HFF-Myc (cell line): ENCODE measurements around the gene CXXC1.
"Not testable (repeated sequence)": the region's sequence is repeated elsewhere in the genome, so short reads cannot be mapped to it uniquely, and the experiment has no call there.

Experiments used
- DNase-seq: peaks from one replicate; pipeline ENCODE4 v3.0.0-alpha.2; 2011; ENCODE audit warnings: low read depth; ENCODE audit errors: extremely low read depth
- H3K4me3 ChIP-seq: replicated peaks from 2 replicates; pipeline ENCODE4 v1.5.1; 2011; ENCODE audit warnings: low read depth, mild to moderate bottlenecking, control low read depth, low read length
- TF ChIP-seq, protein P1 (sequence below): IDR thresholded peaks from 2 replicates; pipeline ENCODE4 v1.5.1; 2012; ENCODE audit warnings: mild to moderate bottlenecking, low read depth, low read length, control low read depth; ENCODE audit errors: missing control alignments

The CXXC1 gene

DNA sequence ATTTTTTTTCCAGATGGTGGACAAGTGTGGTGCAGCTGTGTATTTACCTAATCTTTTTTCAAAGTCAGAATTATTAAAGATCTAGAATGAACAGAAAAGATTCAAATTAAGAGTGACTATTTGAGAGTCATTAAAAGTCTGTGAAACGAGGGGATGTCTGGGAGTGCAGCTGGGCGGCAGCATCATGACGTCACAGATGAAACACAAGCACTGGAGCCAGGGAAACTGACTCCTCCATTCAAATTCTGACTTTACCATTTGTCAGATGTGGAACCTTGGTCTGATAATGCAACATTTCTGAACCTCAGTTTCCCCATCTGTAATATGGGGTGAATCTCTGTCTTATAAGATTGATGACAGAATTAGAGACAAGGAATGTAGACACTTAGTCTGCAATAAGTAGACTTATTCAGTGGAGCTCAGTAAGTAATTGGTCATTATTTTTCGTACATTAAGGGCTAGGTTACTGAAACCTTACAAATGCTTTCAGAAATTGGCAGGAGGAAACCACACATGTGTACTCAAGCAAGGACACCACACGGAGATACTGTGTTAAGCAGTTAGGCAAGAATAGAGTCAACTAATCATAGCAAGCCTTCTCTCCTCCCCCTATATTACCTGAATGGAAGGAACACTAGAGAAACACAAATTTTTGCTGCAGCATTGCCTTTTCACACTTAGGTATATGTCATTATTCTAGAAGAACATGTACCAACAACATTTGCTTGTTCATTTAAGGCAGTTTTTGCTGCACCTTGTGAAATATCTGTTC is 27.8 kb upstream of the CXXC1 start:
- no peak for DNase-seq
- H3K4me3 ChIP-seq = no peak overlapping the region

DNA sequence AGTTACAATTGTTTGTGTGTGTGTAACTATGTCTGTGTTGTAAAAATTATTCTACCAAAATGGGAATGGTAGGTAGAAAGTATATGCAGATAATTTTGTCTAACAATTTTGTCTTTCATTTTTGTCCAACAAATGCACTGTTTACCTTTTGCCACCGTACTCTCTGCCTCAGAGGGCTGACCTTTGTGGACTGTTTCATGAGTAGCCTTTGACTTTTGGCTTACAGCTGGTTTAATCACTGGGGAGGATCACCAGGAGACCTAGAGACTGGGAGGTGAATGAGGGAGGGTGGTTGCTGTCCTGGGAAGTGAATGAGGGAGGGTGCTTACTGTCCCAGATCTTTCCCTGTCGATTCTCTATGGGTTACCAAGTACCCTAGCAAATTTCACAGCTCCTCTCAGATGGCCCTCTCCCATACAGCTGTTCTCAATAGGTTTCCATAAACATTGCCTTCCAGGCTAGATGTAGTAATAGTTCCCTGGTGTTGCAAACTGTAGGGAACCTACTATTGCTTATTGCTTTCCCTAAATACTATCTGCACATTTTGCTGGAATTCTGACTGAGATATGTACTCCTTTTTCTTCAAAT is 26.5 kb upstream of the CXXC1 start:
- no peak overlapping the region for H3K4me3 ChIP-seq
- TF ChIP-seq, protein P1, sequence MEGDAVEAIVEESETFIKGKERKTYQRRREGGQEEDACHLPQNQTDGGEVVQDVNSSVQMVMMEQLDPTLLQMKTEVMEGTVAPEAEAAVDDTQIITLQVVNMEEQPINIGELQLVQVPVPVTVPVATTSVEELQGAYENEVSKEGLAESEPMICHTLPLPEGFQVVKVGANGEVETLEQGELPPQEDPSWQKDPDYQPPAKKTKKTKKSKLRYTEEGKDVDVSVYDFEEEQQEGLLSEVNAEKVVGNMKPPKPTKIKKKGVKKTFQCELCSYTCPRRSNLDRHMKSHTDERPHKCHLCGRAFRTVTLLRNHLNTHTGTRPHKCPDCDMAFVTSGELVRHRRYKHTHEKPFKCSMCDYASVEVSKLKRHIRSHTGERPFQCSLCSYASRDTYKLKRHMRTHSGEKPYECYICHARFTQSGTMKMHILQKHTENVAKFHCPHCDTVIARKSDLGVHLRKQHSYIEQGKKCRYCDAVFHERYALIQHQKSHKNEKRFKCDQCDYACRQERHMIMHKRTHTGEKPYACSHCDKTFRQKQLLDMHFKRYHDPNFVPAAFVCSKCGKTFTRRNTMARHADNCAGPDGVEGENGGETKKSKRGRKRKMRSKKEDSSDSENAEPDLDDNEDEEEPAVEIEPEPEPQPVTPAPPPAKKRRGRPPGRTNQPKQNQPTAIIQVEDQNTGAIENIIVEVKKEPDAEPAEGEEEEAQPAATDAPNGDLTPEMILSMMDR = no peak
- DNase-seq = no peak

More for the DNA sequence above, 27.8 kb upstream of the CXXC1 start:
- TF ChIP-seq, protein P1 = no peak

DNA sequence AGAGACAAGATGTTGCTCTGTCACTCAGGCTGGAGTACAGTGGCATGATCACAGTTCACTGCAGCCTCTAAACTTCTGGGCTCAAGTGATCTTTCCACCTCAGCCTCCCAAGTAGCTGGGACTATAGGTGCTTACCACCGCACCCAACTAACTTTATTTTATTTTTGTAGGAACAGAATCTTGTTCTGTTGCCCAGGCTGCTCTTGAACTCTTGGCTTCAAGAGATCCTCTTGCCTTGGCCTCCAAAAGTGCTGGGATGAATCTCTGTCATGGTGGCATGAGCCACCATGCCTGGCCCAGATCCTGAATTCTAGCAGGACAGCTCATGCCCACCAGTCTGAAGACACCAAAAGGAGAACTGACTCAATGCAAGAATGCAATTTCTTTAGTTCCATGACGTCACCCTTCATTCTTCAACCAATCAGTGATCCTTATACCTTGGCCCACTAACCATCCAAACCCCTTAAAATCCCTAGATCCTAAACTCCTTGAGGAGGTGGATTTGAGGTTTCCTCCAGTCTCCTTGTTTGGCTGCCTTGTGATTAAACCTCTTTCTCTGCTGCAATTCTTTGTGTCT is 25.6 kb upstream of the CXXC1 start:
- TF ChIP-seq, protein P1 = no peak
- no peak overlapping the region for H3K4me3 ChIP-seq
- no peak for DNase-seq

DNA sequence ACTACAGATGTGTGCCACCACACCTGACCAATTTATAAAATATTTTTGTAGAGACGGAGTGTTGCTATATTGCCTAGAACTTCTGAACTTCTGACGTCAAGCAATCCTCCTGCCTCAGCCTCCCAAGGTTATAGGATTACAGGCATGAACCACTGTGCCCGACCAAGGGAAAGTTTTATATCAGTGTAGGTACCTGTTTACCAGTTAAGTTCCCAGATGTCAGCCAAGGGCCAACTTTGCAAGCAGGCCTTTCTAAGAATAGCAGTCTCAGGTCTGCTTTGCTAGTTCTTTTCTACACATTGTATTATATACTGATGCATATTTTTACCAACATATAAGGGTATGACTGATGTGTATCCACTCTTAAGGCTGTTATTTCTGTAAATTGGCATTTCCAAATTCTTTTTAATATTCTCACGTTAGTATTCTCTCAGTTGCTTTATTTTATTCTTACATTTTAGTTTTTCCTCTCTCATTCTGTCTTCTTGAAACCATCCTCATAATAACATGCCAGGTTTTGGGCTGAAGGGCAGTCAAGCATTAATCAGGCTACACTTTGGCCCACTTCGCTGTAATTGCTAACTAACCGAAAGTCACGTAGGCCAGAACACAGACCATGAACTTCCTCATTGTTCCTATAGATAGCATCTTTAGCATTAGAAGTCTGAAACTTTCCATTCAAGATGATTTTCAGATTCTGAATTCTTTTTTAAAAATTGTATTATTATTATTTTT is 25.0 kb upstream of the CXXC1 start:
- no peak for DNase-seq
- TF ChIP-seq, protein P1 = no peak
- H3K4me3 ChIP-seq = no peak overlapping the region

DNA sequence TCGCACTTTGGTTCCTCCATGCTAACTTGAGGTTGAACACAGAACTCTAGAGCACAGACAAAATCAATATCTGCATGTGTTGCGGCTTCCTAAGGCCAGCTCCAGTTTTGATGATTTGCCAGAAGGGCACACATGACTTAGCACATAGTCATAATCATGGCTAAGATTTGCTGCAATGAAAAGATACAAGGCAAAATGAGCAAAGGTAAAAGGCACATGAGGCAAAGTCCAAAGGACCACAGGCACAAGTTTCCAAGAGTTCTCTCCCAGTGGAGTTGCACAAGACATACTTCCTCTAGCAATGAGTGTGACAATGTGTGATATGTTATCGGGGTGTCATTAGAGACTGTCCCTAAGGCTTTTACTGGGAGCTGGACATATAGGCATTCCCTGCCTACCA is 24.2 kb upstream of the CXXC1 start:
- H3K4me3 ChIP-seq = no peak overlapping the region
- TF ChIP-seq, protein P1 = no peak
- DNase-seq = no peak

DNA sequence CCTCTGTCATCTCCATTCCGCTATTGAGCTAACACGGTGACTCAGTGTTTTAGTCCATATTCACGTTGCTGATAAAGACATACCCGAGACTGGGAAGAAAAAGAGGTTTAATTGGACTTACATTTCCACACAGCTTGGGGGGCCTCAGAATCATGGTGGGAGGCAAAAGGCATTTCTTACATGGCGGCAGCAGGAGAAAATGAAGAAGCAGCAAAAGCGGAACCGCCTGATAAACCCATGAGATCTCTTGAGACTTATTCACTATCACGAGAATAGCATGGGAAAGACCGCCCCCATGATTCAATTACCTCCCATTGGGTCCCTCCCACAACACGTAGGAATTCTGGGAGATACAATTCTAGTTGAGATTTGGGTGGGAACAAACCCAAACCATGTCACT is 22.6 kb upstream of the CXXC1 start:
- no peak for DNase-seq
- no peak overlapping the region for H3K4me3 ChIP-seq
- TF ChIP-seq, protein P1 = no peak

DNA sequence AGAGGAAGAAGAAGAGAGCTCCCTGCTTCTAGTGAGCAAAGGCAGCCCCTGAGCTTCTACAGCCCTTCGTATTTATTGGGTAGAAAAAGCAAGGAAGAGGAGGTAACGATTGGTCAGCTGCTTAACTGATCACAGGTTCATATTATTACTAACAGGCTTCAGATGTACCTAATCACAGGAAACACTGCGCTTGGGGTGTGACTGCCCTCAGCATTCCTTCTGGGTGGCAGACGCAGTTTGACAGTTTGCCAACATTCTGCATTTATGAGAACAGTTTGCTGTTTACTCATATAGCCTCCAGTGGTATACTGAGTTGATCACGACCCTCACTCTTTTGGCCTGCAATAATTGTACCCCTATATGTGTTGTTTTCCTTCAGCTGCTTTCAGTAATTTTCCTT is 21.4 kb upstream of the CXXC1 start:
- DNase-seq, H3K4me3 ChIP-seq: not testable (repeated sequence)
